Ishikawa (cell line): ENCODE data around the gene EPB41.

Source experiments
- CEBPB ChIP-seq: IDR thresholded peaks from 2 replicates; pipeline ENCODE4 v1.6.1; 2012
- CREB1 ChIP-seq: IDR thresholded peaks from 2 replicates; pipeline ENCODE4 v1.6.1; 2012; ENCODE audit warnings: low read depth
- MAX ChIP-seq: IDR thresholded peaks from 2 replicates; pipeline ENCODE4 v1.6.1; 2012
- NFIC ChIP-seq: IDR thresholded peaks from 2 replicates; pipeline ENCODE4 v1.6.1; 2012
- TAF1 ChIP-seq: IDR thresholded peaks from 2 replicates; pipeline ENCODE4 v1.6.1; 2012; ENCODE audit warnings: low read depth, mild to moderate bottlenecking

GRCh38 chr1:28954126-28954726, 39.9 kb downstream of the EPB41 start:
- no peak for TF ChIP-seq CREB1
- no peak for TF ChIP-seq MAX
- no peak for TF ChIP-seq TAF1
- no peak for TF ChIP-seq NFIC
- TF ChIP-seq CEBPB, result no peak
